Neural cell (in vitro differentiated cells): ENCODE data around the gene RFNG. TPM values are rescaled to one million over a fixed set of nuclear protein-coding genes. Genes with fewer than 3 reads are reported as not detected.

Experiments
- H2AFZ ChIP-seq: fragments of 200-600, 300-800 bp; sonication (generic), shearing (Covaris generic); 2 replicates; pipeline ENCODE4 v1.6.0; 2014; ENCODE audit warnings: low read depth, mild to moderate bottlenecking, antibody characterized with exemption, low read length, moderate library complexity
- H3F3A ChIP-seq: fragments of 200-600 bp; shearing (Covaris generic); 2 replicates; pipeline ENCODE4 v1.6.1; 2016; ENCODE audit warnings: mild to moderate bottlenecking, moderate library complexity, mixed read lengths, antibody characterized with exemption, low read length; ENCODE audit not compliant: insufficient read depth, poor library complexity, severe bottlenecking
- H3K27ac ChIP-seq: fragments of 200-600, 300-800 bp; sonication (generic), shearing (Covaris generic); 2 replicates; pipeline ENCODE4 v1.5.1; 2014; ENCODE audit warnings: mild to moderate bottlenecking, low read length, moderate library complexity
- H3K27me3 ChIP-seq: fragments of 300-800, 200-600 bp; sonication (generic), shearing (Covaris generic); 2 replicates; pipeline ENCODE4 v1.6.0; 2014; ENCODE audit warnings: mild to moderate bottlenecking, low read depth, low read length, moderate library complexity; ENCODE audit not compliant: insufficient read depth
- H3K36me3 ChIP-seq: fragments of 300-800, 200-600 bp; sonication (generic), shearing (Covaris generic); 2 replicates; pipeline ENCODE4 v1.5.1; 2014; ENCODE audit warnings: mild to moderate bottlenecking, antibody characterized with exemption, low read length, moderate library complexity; ENCODE audit not compliant: insufficient read depth
- H3K4me2 ChIP-seq: fragments of 300-800, 200-600 bp; sonication (generic), shearing (Covaris generic); 2 replicates; pipeline ENCODE4 v1.6.0; 2014; ENCODE audit warnings: mild to moderate bottlenecking, low read length
- H3K4me3 ChIP-seq: fragments of 300-800, 200-600 bp; sonication (generic), shearing (Covaris generic); 2 replicates; pipeline ENCODE4 v1.5.1; 2014; ENCODE audit warnings: mild to moderate bottlenecking, low read length, moderate library complexity
- H3K79me2 ChIP-seq: fragments of 200-600 bp; shearing (Covaris generic); replicated peaks from 2 replicates; pipeline ENCODE4 v1.6.0; 2014; ENCODE audit warnings: mild to moderate bottlenecking, low read length, moderate library complexity; ENCODE audit not compliant: insufficient read depth
- H3K9ac ChIP-seq: fragments of 300-800, 200-600 bp; sonication (generic), shearing (Covaris generic); 2 replicates; pipeline ENCODE4 v1.6.1; 2016; ENCODE audit warnings: mild to moderate bottlenecking, low read length, mixed read lengths
- H3K9me2 ChIP-seq: fragments of 200-600 bp; shearing (Covaris generic); 2 replicates; pipeline ENCODE4 v1.6.1; 2016; ENCODE audit warnings: mild to moderate bottlenecking, low read length, mixed read lengths; ENCODE audit not compliant: insufficient read depth
- H3K9me3 ChIP-seq: fragments of 200-600, 300-800 bp; sonication (generic), shearing (Covaris generic); 2 replicates; pipeline ENCODE4 v1.6.1; 2016; ENCODE audit warnings: mild to moderate bottlenecking, mixed run types, low read length, moderate library complexity, mixed read lengths
- H4K20me1 ChIP-seq: fragments of 200-600 bp; shearing (Covaris generic); 2 replicates; pipeline ENCODE4 v1.6.1; 2016; ENCODE audit warnings: mild to moderate bottlenecking, mixed run types; ENCODE audit not compliant: insufficient read depth
- EZH2 ChIP-seq: fragments of 200-600, 300-800 bp; shearing (Covaris generic), sonication (generic); IDR thresholded peaks from 2 replicates; pipeline ENCODE4 v1.6.1; 2014; ENCODE audit warnings: antibody characterized with exemption, low read length, borderline replicate concordance, mild to moderate bottlenecking; ENCODE audit not compliant: insufficient read depth, poor library complexity, severe bottlenecking
- MXI1 ChIP-seq: fragments of 450-650 bp; conservative IDR thresholded peaks from 2 replicates; pipeline ENCODE4 v1.6.1; 2014; ENCODE audit warnings: antibody characterized with exemption, mild to moderate bottlenecking; ENCODE audit not compliant: poor library complexity, severe bottlenecking
- POLR2AphosphoS5 ChIP-seq: IDR thresholded peaks from 2 replicates; pipeline ENCODE4 v1.6.1; 2012
- RAD21 ChIP-seq: fragments of 450-650 bp; conservative IDR thresholded peaks from 2 replicates; pipeline ENCODE4 v1.6.1; 2014; ENCODE audit warnings: antibody characterized with exemption, mild to moderate bottlenecking, moderate library complexity
- SMC3 ChIP-seq: fragments of 450-650 bp; conservative IDR thresholded peaks from 2 replicates; pipeline ENCODE4 v1.6.1; 2014; ENCODE audit warnings: antibody characterized with exemption, mild to moderate bottlenecking, moderate library complexity; ENCODE audit not compliant: poor library complexity
- TAF1 ChIP-seq: IDR thresholded peaks from 2 replicates; pipeline ENCODE4 v1.6.1; 2012; ENCODE audit warnings: low read depth
- polyA minus RNA-seq: library from RNA; depleted of rRNA, polyadenylated mRNA; stranded (reverse); fragments of >200 nt; gene quantifications from 2 replicates; pipeline ENCODE4 v1.2.3, GENCODE V29; 2014
- polyA plus RNA-seq: library from polyadenylated mRNA; depleted of rRNA; stranded (reverse); fragments of >200 nt; gene quantifications from 2 replicates; pipeline ENCODE4 v1.2.3, GENCODE V29; 2014
- TF ChIP-seq, protein P1 (sequence below): fragments of 450-650 bp; IDR thresholded peaks from 2 replicates; pipeline ENCODE4 v1.5.1; 2014; ENCODE audit warnings: antibody characterized with exemption, mild to moderate bottlenecking, moderate library complexity; ENCODE audit not compliant: poor library complexity, severe bottlenecking
- TF ChIP-seq, protein P2 (sequence below): IDR thresholded peaks from 2 replicates; pipeline ENCODE4 v1.6.1; 2012; ENCODE audit warnings: borderline replicate concordance

RFNG gene
- polyA plus RNA-seq: 176 and 200 TPM in 2 replicates
- 20.8 and 27.0 TPM in 2 replicates for polyA minus RNA-seq

GRCh38 chr17:82051776-82052637, at the start of gene RFNG, which contains the start of gene GPS1:
Gene RFNG (minus strand): TSS chr17:82051811. CDS start chr17:82051766, 45 bp downstream.
Gene GPS1 (plus strand): TSS chr17:82051898. CDS start chr17:82051932, 34 bp downstream.
- H2AFZ ChIP-seq: no peak within 1 kb of the TSS
- H3K9me2 ChIP-seq: no peaks in the 10 kb centered on the region
- peak within 1 kb of the TSS; percentile 92 for H3K4me3 ChIP-seq
- H3K79me2 ChIP-seq: peaks cover 10% of the 10 kb centered on the region
- H3K4me2 ChIP-seq: peak within 1 kb of the TSS; percentile 84
- TF ChIP-seq, protein P1, sequence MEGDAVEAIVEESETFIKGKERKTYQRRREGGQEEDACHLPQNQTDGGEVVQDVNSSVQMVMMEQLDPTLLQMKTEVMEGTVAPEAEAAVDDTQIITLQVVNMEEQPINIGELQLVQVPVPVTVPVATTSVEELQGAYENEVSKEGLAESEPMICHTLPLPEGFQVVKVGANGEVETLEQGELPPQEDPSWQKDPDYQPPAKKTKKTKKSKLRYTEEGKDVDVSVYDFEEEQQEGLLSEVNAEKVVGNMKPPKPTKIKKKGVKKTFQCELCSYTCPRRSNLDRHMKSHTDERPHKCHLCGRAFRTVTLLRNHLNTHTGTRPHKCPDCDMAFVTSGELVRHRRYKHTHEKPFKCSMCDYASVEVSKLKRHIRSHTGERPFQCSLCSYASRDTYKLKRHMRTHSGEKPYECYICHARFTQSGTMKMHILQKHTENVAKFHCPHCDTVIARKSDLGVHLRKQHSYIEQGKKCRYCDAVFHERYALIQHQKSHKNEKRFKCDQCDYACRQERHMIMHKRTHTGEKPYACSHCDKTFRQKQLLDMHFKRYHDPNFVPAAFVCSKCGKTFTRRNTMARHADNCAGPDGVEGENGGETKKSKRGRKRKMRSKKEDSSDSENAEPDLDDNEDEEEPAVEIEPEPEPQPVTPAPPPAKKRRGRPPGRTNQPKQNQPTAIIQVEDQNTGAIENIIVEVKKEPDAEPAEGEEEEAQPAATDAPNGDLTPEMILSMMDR: no peak
- no peak for TF ChIP-seq RAD21
- peak; percentile 86 for TF ChIP-seq POLR2AphosphoS5
- no peak for TF ChIP-seq SMC3
- TF ChIP-seq MXI1: peak; percentile 89
- no peak for TF ChIP-seq TAF1
- H3K9ac ChIP-seq: peak within 1 kb of the TSS; percentile 75
- H3K9me3 ChIP-seq: no peaks in the 10 kb centered on the region
- H3K27me3 ChIP-seq: no peaks in the 10 kb centered on the region
- no peaks in the 10 kb centered on the region for H3K36me3 ChIP-seq
- no peaks in the 10 kb centered on the region for H4K20me1 ChIP-seq
- no peak within 1 kb of the TSS for H3K27ac ChIP-seq
- no peaks in the 10 kb centered on the region for H3F3A ChIP-seq

DNA sequence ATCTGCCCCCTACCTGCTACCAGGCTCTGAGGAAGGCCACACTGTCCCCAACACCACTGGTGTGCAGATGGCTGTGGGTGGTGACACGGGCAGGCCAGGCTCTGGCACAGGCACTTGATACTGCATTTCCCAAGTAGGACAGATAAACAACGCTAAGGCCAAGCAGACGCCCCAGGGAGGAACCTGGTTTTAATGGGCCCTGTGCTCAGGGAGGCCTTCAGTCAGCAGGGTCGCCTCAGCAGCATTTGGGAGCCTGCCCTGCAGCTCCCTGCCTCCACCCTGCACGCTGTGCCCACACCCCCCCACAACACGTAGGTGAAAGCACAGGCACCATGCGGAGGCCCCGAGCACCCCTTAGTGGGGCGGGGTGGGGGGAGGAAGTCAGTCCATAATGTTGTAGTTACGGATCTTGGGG, 49.7 kb upstream of the RFNG start:
- Histone ChIP-seq H3K9me3 (no peaks in the 10 kb centered on the region), H3K9me2 (no peaks in the 10 kb centered on the region), H3K36me3 (no peaks in the 10 kb centered on the region), H3K27ac (no peak overlapping the region), H3K79me2 (peaks cover 10% of the 10 kb centered on the region), H3F3A (no peaks in the 10 kb centered on the region), H4K20me1 (no peaks in the 10 kb centered on the region), H3K4me3 (no peak overlapping the region), H3K9ac (no peak overlapping the region), H3K4me2 (no peak overlapping the region), H2AFZ (no peak overlapping the region), H3K27me3 (no peaks in the 10 kb centered on the region)
- TF ChIP-seq EZH2: no peak
- TF ChIP-seq, protein P1: no peak
- TF ChIP-seq, protein P2, sequence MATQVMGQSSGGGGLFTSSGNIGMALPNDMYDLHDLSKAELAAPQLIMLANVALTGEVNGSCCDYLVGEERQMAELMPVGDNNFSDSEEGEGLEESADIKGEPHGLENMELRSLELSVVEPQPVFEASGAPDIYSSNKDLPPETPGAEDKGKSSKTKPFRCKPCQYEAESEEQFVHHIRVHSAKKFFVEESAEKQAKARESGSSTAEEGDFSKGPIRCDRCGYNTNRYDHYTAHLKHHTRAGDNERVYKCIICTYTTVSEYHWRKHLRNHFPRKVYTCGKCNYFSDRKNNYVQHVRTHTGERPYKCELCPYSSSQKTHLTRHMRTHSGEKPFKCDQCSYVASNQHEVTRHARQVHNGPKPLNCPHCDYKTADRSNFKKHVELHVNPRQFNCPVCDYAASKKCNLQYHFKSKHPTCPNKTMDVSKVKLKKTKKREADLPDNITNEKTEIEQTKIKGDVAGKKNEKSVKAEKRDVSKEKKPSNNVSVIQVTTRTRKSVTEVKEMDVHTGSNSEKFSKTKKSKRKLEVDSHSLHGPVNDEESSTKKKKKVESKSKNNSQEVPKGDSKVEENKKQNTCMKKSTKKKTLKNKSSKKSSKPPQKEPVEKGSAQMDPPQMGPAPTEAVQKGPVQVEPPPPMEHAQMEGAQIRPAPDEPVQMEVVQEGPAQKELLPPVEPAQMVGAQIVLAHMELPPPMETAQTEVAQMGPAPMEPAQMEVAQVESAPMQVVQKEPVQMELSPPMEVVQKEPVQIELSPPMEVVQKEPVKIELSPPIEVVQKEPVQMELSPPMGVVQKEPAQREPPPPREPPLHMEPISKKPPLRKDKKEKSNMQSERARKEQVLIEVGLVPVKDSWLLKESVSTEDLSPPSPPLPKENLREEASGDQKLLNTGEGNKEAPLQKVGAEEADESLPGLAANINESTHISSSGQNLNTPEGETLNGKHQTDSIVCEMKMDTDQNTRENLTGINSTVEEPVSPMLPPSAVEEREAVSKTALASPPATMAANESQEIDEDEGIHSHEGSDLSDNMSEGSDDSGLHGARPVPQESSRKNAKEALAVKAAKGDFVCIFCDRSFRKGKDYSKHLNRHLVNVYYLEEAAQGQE: no peak
- no peak for TF ChIP-seq POLR2AphosphoS5
